HG03139 (cell line): ENCODE data around the gene GNA15.

Experiments used
- ATAC-seq: cut with Tn5 transposase; IDR thresholded peaks from one replicate; pipeline ENCODE4 v1.9.1; 2021; ENCODE audit not compliant: unreplicated experiment

GNA15 gene

GRCh38 chr19:3206216-3206953 lies 70.6 kb downstream of the GNA15 start:
- no peak for ATAC-seq

- ATAC-seq: no peak
Observed at GRCh38 chr19:3207461-3208242, 71.8 kb downstream of the GNA15 start.

- no peak for ATAC-seq
Observed at GRCh38 chr19:3208317-3209207, 72.7 kb downstream of the GNA15 start.

GRCh38 chr19:3210347-3211017 lies 74.6 kb downstream of the GNA15 start:
- ATAC-seq: no peak

GRCh38 chr19:3211191-3211590 lies 75.4 kb downstream of the GNA15 start:
- ATAC-seq: no peak

- no peak for ATAC-seq
Observed at GRCh38 chr19:3213159-3213558, 77.3 kb downstream of the GNA15 start.
